HepG2 (cell line): ENCODE results near the gene NSF. TPM values are rescaled to one million over a fixed set of nuclear protein-coding genes. Genes with fewer than 3 reads are reported as not detected.

Source experiments
- ATF7-NPFF ChIP-seq: sonication (generic); formaldehyde crosslinking; IDR thresholded peaks from 2 replicates; pipeline ENCODE4 v1.8.1; 2023; ENCODE audit warnings: mild to moderate bottlenecking, low read depth, missing genetic modification reagents, moderate library complexity
- CEBPG ChIP-seq: IDR thresholded peaks from 2 replicates; pipeline ENCODE4 v1.6.1; 2016
- HMGA1 ChIP-seq: sonication (generic); formaldehyde crosslinking; conservative IDR thresholded peaks from 2 replicates; pipeline ENCODE4 v1.4.0; 2020; ENCODE audit warnings: missing genetic modification reagents
- JDP2 ChIP-seq: sonication (generic); formaldehyde crosslinking; IDR thresholded peaks from 2 replicates; pipeline ENCODE4 v1.8.1; 2022; ENCODE audit warnings: missing genetic modification reagents, borderline replicate concordance
- KMT2A ChIP-seq: sonication (generic); formaldehyde crosslinking; IDR thresholded peaks from 2 replicates; pipeline ENCODE4 v1.4.0; 2020; ENCODE audit warnings: missing genetic modification reagents
- MEIS2 ChIP-seq: sonication (generic); formaldehyde crosslinking; IDR thresholded peaks from 2 replicates; pipeline ENCODE4 v1.9.0; 2021; ENCODE audit warnings: mild to moderate bottlenecking, missing genetic modification reagents
- MIXL1 ChIP-seq: IDR thresholded peaks from 2 replicates; pipeline ENCODE4 v1.6.1; 2016
- MTA3 ChIP-seq: sonication (generic); formaldehyde crosslinking; IDR thresholded peaks from 2 replicates; pipeline ENCODE4 v1.4.0; 2020; ENCODE audit warnings: missing genetic modification reagents
- MTF1 ChIP-seq: sonication (generic); formaldehyde crosslinking; IDR thresholded peaks from 2 replicates; pipeline ENCODE4 v1.5.0; 2020; ENCODE audit warnings: missing genetic modification reagents
- NPAS2 ChIP-seq: sonication (generic); formaldehyde crosslinking; IDR thresholded peaks from 2 replicates; pipeline ENCODE4 v1.8.0; 2022; ENCODE audit warnings: mild to moderate bottlenecking, missing genetic modification reagents, borderline replicate concordance
- U2AF2 ChIP-seq: fragments of 200-400 bp; formaldehyde crosslinking; IDR thresholded peaks from 2 replicates; pipeline ENCODE4 v1.6.1; 2017; ENCODE audit warnings: low read depth, mild to moderate bottlenecking, low read length
- ZFP82 ChIP-seq: sonication (generic); formaldehyde crosslinking; IDR thresholded peaks from 2 replicates; pipeline ENCODE4 v1.5.1; 2020; ENCODE audit warnings: mild to moderate bottlenecking, missing genetic modification reagents, borderline replicate concordance
- ZFY ChIP-seq: sonication (generic); formaldehyde crosslinking; IDR thresholded peaks from 2 replicates; pipeline ENCODE4 v1.4.0; 2020; ENCODE audit warnings: missing genetic modification reagents
- ZNF292 ChIP-seq: sonication (generic); formaldehyde crosslinking; IDR thresholded peaks from 2 replicates; pipeline ENCODE4 v1.8.1; 2022; ENCODE audit warnings: mild to moderate bottlenecking, low read depth, missing genetic modification reagents, borderline replicate concordance
- ZNF468 ChIP-seq: sonication (generic); formaldehyde crosslinking; IDR thresholded peaks from 2 replicates; pipeline ENCODE4 v1.8.0; 2022; ENCODE audit warnings: mild to moderate bottlenecking, moderate library complexity, missing genetic modification reagents
- ZNF724P ChIP-seq: sonication (generic); formaldehyde crosslinking; IDR thresholded peaks from 2 replicates; pipeline ENCODE4 v1.8.0; 2022; ENCODE audit warnings: missing genetic modification reagents, borderline replicate concordance
- polyA plus RNA-seq, 8 experiments: library from polyadenylated mRNA; depleted of rRNA in 3 of 8; stranded (reverse) in 7 of 8; unstranded in 1 of 8; fragments of >200 nt; fragmentation: Illumina TruSeq in 4 of 8; extraction: Trizol in 4 of 8; gene quantifications; 2 replicates each; pipeline versions ENCODE4 v1.2.1 to v1.2.3, GENCODE V29; 2011 to 2016; ENCODE audit warnings: low read depth in 4 of 8, missing spikeins in 1 of 8, mixed read lengths in 1 of 8; ENCODE audit not compliant: insufficient read depth in 1 of 8
- total RNA-seq, 5 experiments: library from RNA; depleted of rRNA; stranded (reverse); fragments of >200 nt; fragmentation: Illumina TruSeq; extraction: Trizol; gene quantifications; 2 replicates each; pipeline ENCODE4 v1.2.3, GENCODE V29; 2016; ENCODE audit warnings: low read depth in 1 of 5
- TF ChIP-seq, protein P1 (sequence below): sonication (generic); formaldehyde crosslinking; IDR thresholded peaks from 2 replicates; pipeline ENCODE4 v1.8.1; 2023; ENCODE audit warnings: mild to moderate bottlenecking, missing genetic modification reagents
- TF ChIP-seq, protein P2 (sequence below): sonication (generic); formaldehyde crosslinking; IDR thresholded peaks from 2 replicates; pipeline ENCODE4 v1.4.0; 2020; ENCODE audit warnings: missing genetic modification reagents; ENCODE audit errors: not compliant biosample characterization
- TF ChIP-seq, protein P3 (sequence below): sonication (generic); formaldehyde crosslinking; IDR thresholded peaks from 2 replicates; pipeline ENCODE4 v1.5.0; 2020; ENCODE audit warnings: missing genetic modification reagents, mild to moderate bottlenecking, borderline replicate concordance
- TF ChIP-seq, protein P4 (sequence below): sonication (generic); formaldehyde crosslinking; conservative IDR thresholded peaks from 2 replicates; pipeline ENCODE4 v1.8.0; 2022; ENCODE audit warnings: low read depth, missing genetic modification reagents
- TF ChIP-seq, protein P5 (sequence below): sonication (generic); formaldehyde crosslinking; IDR thresholded peaks from 2 replicates; pipeline ENCODE4; 2020; ENCODE audit warnings: missing genetic modification reagents, mild to moderate bottlenecking, borderline replicate concordance

Gene NSF
- total and polyA plus RNA-seq, 2 of the 13 experiments (the other 11 are each of a cell fraction or from before 2014, with no cell fraction given), result 21.9 to 37.8 TPM

DNA sequence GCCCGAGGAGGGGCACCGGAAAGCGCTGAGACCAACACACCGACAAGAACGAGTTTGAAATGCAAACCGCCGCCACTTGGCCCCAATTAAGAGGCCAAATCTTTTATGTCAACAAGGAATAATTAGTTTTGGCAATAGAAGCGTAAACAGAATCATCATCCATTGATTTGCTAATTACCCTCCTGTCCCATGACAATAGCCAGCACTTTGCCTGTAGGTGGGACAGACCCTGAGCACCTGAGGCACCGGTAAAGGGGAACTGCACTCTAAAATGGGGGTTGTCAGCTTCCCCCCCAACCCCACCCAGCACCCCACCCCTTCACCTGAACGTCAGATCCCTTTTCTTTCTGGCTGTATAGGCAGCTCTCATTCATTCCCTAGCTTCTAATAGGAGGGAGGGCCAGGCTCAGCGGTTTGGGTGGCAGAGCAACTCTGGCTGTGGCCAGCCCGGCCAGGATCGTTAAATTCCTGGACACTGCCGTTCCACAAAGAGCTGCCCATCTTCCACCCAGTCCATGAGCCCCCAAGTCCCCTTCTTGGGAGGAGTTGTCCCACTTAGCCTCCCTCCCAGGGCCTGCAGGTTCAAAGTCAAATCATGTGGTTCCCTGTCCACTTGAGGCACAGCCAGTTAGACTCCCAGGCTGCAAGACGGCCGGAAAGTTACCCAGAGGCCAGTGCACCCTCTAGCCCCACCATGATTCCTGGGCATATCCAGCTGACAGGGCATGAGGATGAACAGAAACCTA, 182.2 kb downstream of the NSF start (continued):
- TF ChIP-seq MEIS2 (CRISPR knock-in tag), result no peak
- no peak for TF ChIP-seq MTF1 (CRISPR knock-in tag)
- TF ChIP-seq, protein P1, sequence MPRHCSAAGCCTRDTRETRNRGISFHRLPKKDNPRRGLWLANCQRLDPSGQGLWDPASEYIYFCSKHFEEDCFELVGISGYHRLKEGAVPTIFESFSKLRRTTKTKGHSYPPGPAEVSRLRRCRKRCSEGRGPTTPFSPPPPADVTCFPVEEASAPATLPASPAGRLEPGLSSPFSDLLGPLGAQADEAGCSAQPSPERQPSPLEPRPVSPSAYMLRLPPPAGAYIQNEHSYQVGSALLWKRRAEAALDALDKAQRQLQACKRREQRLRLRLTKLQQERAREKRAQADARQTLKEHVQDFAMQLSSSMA (CRISPR knock-in tag), result no peak
- no peak for TF ChIP-seq MIXL1 (CRISPR knock-in tag)
- TF ChIP-seq KMT2A (CRISPR knock-in tag), result no peak
- no peak for TF ChIP-seq NPAS2 (CRISPR knock-in tag)
- no peak for TF ChIP-seq U2AF2
- no peak for TF ChIP-seq JDP2 (CRISPR knock-in tag)
- TF ChIP-seq, protein P2, sequence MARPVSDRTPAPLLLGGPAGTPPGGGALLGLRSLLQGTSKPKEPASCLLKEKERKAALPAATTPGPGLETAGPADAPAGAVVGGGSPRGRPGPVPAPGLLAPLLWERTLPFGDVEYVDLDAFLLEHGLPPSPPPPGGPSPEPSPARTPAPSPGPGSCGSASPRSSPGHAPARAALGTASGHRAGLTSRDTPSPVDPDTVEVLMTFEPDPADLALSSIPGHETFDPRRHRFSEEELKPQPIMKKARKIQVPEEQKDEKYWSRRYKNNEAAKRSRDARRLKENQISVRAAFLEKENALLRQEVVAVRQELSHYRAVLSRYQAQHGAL (CRISPR knock-in tag), result no peak
- TF ChIP-seq ATF7-NPFF (CRISPR knock-in tag), result no peak
- peak; percentile 2; the same call in 1 of the 2 replicates for TF ChIP-seq ZFY (CRISPR knock-in tag)
- TF ChIP-seq, protein P3, sequence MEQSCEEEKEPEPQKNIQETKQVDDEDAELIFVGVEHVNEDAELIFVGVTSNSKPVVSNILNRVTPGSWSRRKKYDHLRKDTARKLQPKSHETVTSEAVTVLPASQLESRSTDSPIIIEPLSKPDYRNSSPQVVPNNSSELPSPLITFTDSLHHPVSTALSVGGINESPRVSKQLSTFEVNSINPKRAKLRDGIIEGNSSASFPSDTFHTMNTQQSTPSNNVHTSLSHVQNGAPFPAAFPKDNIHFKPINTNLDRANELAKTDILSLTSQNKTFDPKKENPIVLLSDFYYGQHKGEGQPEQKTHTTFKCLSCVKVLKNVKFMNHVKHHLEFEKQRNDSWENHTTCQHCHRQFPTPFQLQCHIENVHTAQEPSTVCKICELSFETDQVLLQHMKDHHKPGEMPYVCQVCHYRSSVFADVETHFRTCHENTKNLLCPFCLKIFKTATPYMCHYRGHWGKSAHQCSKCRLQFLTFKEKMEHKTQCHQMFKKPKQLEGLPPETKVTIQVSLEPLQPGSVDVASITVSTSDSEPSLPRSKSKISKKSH (CRISPR knock-in tag), result 0 out of 2 replicates have a peak, but pooled peaks have one; percentile 18
- 0 out of 2 replicates have a peak, but pooled peaks have one; percentile 12 for TF ChIP-seq ZFP82 (CRISPR knock-in tag)
- TF ChIP-seq, protein P4, sequence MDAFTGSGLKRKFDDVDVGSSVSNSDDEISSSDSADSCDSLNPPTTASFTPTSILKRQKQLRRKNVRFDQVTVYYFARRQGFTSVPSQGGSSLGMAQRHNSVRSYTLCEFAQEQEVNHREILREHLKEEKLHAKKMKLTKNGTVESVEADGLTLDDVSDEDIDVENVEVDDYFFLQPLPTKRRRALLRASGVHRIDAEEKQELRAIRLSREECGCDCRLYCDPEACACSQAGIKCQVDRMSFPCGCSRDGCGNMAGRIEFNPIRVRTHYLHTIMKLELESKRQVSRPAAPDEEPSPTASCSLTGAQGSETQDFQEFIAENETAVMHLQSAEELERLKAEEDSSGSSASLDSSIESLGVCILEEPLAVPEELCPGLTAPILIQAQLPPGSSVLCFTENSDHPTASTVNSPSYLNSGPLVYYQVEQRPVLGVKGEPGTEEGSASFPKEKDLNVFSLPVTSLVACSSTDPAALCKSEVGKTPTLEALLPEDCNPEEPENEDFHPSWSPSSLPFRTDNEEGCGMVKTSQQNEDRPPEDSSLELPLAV (CRISPR knock-in tag), result no peak
- TF ChIP-seq ZNF468, result no peak
- TF ChIP-seq MTA3 (CRISPR knock-in tag), result no peak
- TF ChIP-seq HMGA1 (CRISPR knock-in tag), result no peak
- TF ChIP-seq ZNF292 (CRISPR knock-in tag), result 0 out of 2 replicates have a peak, but pooled peaks have one; percentile 18
- TF ChIP-seq ZNF724P (CRISPR knock-in tag), result no peak
- TF ChIP-seq CEBPG (CRISPR knock-in tag), result no peak
- TF ChIP-seq, protein P5, sequence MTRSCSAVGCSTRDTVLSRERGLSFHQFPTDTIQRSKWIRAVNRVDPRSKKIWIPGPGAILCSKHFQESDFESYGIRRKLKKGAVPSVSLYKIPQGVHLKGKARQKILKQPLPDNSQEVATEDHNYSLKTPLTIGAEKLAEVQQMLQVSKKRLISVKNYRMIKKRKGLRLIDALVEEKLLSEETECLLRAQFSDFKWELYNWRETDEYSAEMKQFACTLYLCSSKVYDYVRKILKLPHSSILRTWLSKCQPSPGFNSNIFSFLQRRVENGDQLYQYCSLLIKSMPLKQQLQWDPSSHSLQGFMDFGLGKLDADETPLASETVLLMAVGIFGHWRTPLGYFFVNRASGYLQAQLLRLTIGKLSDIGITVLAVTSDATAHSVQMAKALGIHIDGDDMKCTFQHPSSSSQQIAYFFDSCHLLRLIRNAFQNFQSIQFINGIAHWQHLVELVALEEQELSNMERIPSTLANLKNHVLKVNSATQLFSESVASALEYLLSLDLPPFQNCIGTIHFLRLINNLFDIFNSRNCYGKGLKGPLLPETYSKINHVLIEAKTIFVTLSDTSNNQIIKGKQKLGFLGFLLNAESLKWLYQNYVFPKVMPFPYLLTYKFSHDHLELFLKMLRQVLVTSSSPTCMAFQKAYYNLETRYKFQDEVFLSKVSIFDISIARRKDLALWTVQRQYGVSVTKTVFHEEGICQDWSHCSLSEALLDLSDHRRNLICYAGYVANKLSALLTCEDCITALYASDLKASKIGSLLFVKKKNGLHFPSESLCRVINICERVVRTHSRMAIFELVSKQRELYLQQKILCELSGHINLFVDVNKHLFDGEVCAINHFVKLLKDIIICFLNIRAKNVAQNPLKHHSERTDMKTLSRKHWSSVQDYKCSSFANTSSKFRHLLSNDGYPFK, result no peak
